ENCODE measurements around the gene EGR4.

The EGR4 gene

DNA sequence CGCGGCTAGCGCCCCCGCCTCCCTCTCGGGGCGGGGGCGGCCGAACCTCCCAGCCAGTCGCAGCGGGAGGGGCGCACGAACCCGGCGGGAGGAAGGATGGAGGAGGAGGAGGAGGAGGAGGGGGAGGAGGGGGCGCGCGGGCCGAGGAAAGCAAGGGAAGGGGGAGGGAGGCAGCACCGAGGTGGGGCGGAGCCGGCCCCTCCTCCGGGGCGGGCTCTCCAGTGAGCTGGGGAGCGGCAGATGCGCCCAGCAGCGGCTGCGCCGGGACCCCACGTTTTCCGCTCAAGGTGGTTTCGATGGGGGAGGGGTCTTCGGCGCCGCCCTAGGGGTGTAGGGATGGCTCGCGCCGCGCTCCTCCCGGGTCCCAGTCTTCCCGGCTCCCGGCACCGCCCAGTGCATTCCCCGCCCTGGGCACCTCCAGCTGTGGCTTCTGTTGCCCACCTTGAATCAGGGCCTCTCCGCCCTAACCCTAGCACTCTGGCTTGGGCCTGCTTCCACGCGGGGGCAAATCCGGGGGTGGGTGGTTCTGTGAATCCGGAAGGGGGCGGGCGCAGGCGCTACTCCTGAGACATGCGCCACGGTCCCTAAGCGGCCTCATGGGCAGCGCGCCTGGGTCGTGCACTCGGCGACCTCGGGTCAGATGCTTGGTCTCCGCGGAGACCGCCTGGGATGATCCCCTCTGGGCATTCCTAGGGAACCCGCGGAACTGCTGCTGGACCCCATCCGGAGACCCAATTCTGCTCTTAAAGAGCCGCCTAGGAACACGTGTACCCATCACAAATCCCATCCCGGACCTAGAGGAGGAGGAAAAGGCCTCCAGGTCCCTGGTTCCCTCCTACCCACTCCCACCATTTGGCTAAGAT, 8.8 kb downstream of the EGR4 start, which contains the start of gene FBXO41:
Gene FBXO41 (minus strand): TSS at position 183 of the 863 bp plus-strand sequence. CDS start 14,848 bp downstream, outside the sequence.
- ATAC-seq: peak; percentile 84
- TF ChIP-seq BACH2 (CRISPR knock-in tag; IDR thresholded peaks at IDR 0.05; ENCODE audit: borderline replicate concordance): no peak
- TF ChIP-seq, protein P1, sequence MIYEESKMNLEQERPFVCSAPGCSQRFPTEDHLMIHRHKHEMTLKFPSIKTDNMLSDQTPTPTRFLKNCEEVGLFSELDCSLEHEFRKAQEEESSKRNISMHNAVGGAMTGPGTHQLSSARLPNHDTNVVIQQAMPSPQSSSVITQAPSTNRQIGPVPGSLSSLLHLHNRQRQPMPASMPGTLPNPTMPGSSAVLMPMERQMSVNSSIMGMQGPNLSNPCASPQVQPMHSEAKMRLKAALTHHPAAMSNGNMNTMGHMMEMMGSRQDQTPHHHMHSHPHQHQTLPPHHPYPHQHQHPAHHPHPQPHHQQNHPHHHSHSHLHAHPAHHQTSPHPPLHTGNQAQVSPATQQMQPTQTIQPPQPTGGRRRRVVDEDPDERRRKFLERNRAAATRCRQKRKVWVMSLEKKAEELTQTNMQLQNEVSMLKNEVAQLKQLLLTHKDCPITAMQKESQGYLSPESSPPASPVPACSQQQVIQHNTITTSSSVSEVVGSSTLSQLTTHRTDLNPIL (CRISPR knock-in tag; IDR thresholded peaks at IDR 0.05; ENCODE audit: low read depth): no peak
- TF ChIP-seq ARNTL (CRISPR knock-in tag; IDR thresholded peaks at IDR 0.05; ENCODE audit: borderline replicate concordance, low read depth): no peak
- no peak for TF ChIP-seq RARB (CRISPR knock-in tag; IDR thresholded peaks at IDR 0.05)
- TF ChIP-seq, protein P2, sequence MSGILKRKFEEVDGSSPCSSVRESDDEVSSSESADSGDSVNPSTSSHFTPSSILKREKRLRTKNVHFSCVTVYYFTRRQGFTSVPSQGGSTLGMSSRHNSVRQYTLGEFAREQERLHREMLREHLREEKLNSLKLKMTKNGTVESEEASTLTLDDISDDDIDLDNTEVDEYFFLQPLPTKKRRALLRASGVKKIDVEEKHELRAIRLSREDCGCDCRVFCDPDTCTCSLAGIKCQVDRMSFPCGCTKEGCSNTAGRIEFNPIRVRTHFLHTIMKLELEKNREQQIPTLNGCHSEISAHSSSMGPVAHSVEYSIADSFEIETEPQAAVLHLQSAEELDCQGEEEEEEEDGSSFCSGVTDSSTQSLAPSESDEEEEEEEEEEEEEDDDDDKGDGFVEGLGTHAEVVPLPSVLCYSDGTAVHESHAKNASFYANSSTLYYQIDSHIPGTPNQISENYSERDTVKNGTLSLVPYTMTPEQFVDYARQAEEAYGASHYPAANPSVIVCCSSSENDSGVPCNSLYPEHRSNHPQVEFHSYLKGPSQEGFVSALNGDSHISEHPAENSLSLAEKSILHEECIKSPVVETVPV (CRISPR knock-in tag; IDR thresholded peaks at IDR 0.05): no peak
- no peak for TF ChIP-seq ZFP3 (CRISPR knock-in tag; IDR thresholded peaks at IDR 0.05)
- TF ChIP-seq ZNF70 (CRISPR knock-in tag; IDR thresholded peaks at IDR 0.05): no peak
- no peak for TF ChIP-seq PPARA (CRISPR knock-in tag; IDR thresholded peaks at IDR 0.05; ENCODE audit: borderline replicate concordance)
- no peak for TF ChIP-seq CSDC2 (CRISPR knock-in tag; IDR thresholded peaks at IDR 0.05)
- TF ChIP-seq ISL1 (CRISPR knock-in tag; IDR thresholded peaks at IDR 0.05): no peak
- TF ChIP-seq, protein P3, sequence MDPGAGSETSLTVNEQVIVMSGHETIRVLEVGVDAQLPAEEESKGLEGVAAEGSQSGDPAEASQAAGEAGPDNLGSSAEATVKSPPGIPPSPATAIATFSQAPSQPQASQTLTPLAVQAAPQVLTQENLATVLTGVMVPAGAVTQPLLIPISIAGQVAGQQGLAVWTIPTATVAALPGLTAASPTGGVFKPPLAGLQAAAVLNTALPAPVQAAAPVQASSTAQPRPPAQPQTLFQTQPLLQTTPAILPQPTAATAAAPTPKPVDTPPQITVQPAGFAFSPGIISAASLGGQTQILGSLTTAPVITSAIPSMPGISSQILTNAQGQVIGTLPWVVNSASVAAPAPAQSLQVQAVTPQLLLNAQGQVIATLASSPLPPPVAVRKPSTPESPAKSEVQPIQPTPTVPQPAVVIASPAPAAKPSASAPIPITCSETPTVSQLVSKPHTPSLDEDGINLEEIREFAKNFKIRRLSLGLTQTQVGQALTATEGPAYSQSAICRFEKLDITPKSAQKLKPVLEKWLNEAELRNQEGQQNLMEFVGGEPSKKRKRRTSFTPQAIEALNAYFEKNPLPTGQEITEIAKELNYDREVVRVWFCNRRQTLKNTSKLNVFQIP (CRISPR knock-in tag; IDR thresholded peaks at IDR 0.05; ENCODE audit: borderline replicate concordance, low read depth): no peak
- TF ChIP-seq TOX (CRISPR knock-in tag; IDR thresholded peaks at IDR 0.05; ENCODE audit: borderline replicate concordance): no peak
- TF ChIP-seq ZNF8 (CRISPR knock-in tag; IDR thresholded peaks at IDR 0.05): no peak
- TF ChIP-seq ZNF565 (CRISPR knock-in tag; conservative IDR thresholded peaks at IDR 0.05; ENCODE audit: low read depth): no peak
- no peak for TF ChIP-seq ZFP30 (CRISPR knock-in tag; IDR thresholded peaks at IDR 0.05)
- TF ChIP-seq OSR1 (CRISPR knock-in tag; IDR thresholded peaks at IDR 0.05): no peak

DNA sequence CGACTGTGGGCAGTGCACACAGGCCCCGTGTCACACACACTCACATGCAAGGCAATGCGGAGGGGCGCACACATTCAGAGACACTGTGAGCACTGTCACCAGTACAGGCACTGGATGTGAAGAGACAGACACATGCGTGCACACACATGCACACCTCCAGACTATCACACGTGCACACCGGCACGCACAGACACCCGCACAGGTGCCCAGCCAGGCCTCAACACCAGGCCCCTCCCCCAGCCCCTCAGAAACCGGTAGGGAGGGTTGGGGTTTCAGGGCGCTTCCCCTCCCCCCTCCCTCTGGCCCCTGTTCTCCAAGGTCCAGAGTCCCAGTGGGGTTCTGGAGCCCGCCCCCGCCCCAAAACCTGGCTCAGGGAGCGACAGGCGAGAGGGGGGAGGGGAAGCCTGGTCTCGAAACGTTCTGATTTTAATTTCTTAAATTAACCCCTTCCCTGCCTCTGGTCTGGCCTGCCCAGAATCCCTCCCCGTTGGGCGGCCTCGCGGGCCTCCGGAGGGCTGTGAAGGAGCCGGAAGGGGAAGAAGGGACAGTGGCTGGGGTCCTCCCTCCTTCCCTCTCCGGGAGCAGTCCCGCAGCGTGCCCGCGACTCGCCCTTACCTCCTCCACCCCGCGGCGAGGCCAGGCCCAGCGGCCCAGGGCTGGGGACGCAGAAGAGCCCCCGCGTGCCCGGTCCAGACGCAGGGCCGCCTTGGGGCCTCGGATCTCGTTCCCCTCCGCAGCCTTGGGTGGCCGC, 9.6 kb downstream of the EGR4 start:
- no peak for TF ChIP-seq ISL1 (CRISPR knock-in tag; IDR thresholded peaks at IDR 0.05)
- TF ChIP-seq, protein P4, sequence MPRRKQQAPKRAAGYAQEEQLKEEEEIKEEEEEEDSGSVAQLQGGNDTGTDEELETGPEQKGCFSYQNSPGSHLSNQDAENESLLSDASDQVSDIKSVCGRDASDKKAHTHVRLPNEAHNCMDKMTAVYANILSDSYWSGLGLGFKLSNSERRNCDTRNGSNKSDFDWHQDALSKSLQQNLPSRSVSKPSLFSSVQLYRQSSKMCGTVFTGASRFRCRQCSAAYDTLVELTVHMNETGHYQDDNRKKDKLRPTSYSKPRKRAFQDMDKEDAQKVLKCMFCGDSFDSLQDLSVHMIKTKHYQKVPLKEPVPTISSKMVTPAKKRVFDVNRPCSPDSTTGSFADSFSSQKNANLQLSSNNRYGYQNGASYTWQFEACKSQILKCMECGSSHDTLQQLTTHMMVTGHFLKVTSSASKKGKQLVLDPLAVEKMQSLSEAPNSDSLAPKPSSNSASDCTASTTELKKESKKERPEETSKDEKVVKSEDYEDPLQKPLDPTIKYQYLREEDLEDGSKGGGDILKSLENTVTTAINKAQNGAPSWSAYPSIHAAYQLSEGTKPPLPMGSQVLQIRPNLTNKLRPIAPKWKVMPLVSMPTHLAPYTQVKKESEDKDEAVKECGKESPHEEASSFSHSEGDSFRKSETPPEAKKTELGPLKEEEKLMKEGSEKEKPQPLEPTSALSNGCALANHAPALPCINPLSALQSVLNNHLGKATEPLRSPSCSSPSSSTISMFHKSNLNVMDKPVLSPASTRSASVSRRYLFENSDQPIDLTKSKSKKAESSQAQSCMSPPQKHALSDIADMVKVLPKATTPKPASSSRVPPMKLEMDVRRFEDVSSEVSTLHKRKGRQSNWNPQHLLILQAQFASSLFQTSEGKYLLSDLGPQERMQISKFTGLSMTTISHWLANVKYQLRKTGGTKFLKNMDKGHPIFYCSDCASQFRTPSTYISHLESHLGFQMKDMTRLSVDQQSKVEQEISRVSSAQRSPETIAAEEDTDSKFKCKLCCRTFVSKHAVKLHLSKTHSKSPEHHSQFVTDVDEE (CRISPR knock-in tag; IDR thresholded peaks at IDR 0.05): no peak
- no peak for TF ChIP-seq PPARA (CRISPR knock-in tag; IDR thresholded peaks at IDR 0.05; ENCODE audit: borderline replicate concordance)
- TF ChIP-seq, protein P3 (CRISPR knock-in tag; IDR thresholded peaks at IDR 0.05; ENCODE audit: borderline replicate concordance, low read depth): no peak
- no peak for TF ChIP-seq SNAI2 (CRISPR knock-in tag; IDR thresholded peaks at IDR 0.05)
- TF ChIP-seq OSR1 (CRISPR knock-in tag; IDR thresholded peaks at IDR 0.05): no peak
- no peak for TF ChIP-seq TOX (CRISPR knock-in tag; IDR thresholded peaks at IDR 0.05; ENCODE audit: borderline replicate concordance)
- ATAC-seq: peak; percentile 71
